HG02571 (cell line): ENCODE results near the gene IRX1.

Experiments
- ATAC-seq: cut with Tn5 transposase; IDR thresholded peaks from one replicate; pipeline ENCODE4 v1.9.1; 2021; ENCODE audit warnings: mild to moderate bottlenecking, moderate library complexity; ENCODE audit not compliant: unreplicated experiment

The IRX1 gene

DNA sequence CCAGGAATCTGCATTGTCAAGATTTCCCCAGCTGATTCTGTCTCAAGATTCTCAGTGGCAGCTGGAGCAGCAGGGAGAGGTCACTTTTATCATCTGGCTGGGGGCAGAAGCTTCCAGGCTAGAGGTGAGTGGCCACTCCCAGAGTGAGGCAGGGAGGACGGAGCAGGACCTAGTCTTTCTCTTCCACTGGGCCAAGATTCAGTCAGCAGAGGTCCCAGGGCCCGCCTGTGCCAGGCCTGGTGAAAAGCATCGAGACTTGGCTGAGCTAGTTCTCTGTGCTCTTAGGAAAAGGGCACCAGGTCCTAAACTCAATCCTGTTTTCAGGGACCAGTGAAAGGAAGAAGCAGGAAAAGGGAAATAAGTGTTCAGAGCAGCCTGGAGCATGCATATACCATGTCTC is 46.6 kb downstream of the IRX1 start:
- no peak for ATAC-seq

DNA sequence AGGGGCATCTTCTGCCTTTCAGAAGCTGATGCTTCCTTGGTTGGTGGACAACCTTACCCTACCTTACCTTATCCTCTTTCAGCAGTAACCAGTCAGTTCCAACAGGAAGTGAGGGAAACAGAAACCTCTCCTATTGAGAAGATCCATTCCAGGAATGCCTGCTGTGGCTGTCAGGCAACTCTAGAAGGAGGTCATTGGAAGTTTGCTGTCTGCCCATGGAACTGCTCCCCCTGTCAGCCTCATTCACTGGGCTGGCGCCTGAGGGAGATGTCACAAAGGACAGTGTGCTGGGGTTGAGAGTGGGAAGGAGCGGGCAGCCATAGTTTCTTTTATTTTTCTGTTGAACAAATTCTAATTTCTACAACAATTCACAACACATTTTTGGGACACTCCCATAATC is 54.7 kb downstream of the IRX1 start:
- no peak for ATAC-seq

DNA sequence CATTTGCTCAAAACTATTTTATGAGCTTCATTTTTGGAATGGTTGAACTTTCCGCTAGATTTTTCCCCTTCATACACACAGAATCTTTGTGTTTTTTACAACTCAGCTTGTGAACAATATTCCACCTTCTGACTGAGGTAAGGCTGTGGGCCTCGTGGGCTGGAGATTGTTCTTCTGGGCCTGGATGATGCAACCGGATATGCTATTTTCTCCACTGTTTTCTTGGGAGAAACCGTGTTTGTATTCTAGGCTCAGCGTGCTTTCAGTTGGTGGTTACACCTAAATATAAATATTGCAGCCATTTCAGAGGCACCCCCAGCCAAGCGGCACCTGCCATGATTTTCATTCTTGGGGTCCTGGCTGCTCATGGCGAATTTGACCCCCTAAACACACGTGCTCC is 55.2 kb downstream of the IRX1 start:
- no peak for ATAC-seq
